Keratinocyte (primary cell): Measurements from ENCODE around the gene METTL8. TPM values are rescaled to one million over a fixed set of nuclear protein-coding genes. Genes with fewer than 3 reads are reported as not detected.

Source experiments
- DNase-seq: peaks from one replicate; pipeline ENCODE4 v3.0.0-alpha.2; 2011; ENCODE audit warnings: low read depth, missing footprints, low spot score
- FAIRE-seq: peaks from 2 replicates; lab custom pipeline; 2011; peaks lifted over from hg19 to GRCh38; lab: Jason Lieb, UNC
- H2AFZ ChIP-seq: 2 replicates; pipeline ENCODE4 v1.6.0; 2012; ENCODE audit warnings: low read length, control low read depth, inconsistent platforms; ENCODE audit not compliant: control insufficient read depth
- H3K27ac ChIP-seq: 2 replicates; pipeline ENCODE4 v1.5.1; 2011; ENCODE audit warnings: low read length; ENCODE audit not compliant: control insufficient read depth, insufficient read depth
- H3K27me3 ChIP-seq: 3 replicates; pipeline ENCODE4 v1.6.0; 2011; ENCODE audit warnings: low read length; ENCODE audit not compliant: control insufficient read depth, insufficient read depth; ENCODE audit errors: extremely low read depth
- H3K36me3 ChIP-seq, 2 experiments: 2 replicates in 1 of 2; 3 replicates in 1 of 2; pipeline ENCODE4 v1.5.1; 2011; ENCODE audit warnings: low read length in 2 of 2, mild to moderate bottlenecking in 1 of 2; ENCODE audit not compliant: control insufficient read depth in 2 of 2, insufficient read depth in 2 of 2; ENCODE audit errors: extremely low read depth in 1 of 2
- H3K4me1 ChIP-seq: 3 replicates; pipeline ENCODE4 v1.5.1; 2011; ENCODE audit warnings: low read length; ENCODE audit not compliant: control insufficient read depth, insufficient read depth; ENCODE audit errors: extremely low read depth
- H3K4me2 ChIP-seq: 3 replicates; pipeline ENCODE4 v1.6.0; 2011; ENCODE audit warnings: low read depth, low read length; ENCODE audit not compliant: control insufficient read depth, insufficient read depth; ENCODE audit errors: extremely low read depth
- H3K4me3 ChIP-seq, 3 experiments: fragments of 200-600 bp in 1 of 3; sonication (generic) in 1 of 3; 2 replicates in 2 of 3; 3 replicates in 1 of 3; pipeline ENCODE4 v1.5.1; 2011 to 2016; ENCODE audit warnings: low read length in 3 of 3, mild to moderate bottlenecking in 3 of 3, control low read depth in 2 of 3, inconsistent platforms in 1 of 3, low read depth in 1 of 3, mixed read lengths in 1 of 3, mixed run types in 1 of 3, moderate library complexity in 1 of 3; ENCODE audit not compliant: control insufficient read depth in 2 of 3, insufficient read depth in 2 of 3; ENCODE audit errors: extremely low read depth in 1 of 3
- H3K79me2 ChIP-seq: 2 replicates; pipeline ENCODE4 v1.6.0; 2012; ENCODE audit warnings: low read length; ENCODE audit not compliant: control insufficient read depth, insufficient read depth
- H3K9ac ChIP-seq: 3 replicates; pipeline ENCODE4 v1.6.0; 2011; ENCODE audit warnings: low read length; ENCODE audit not compliant: control insufficient read depth, insufficient read depth; ENCODE audit errors: extremely low read depth
- H3K9me1 ChIP-seq: 3 replicates; pipeline ENCODE4 v1.6.0; 2011; ENCODE audit warnings: low read length; ENCODE audit not compliant: control insufficient read depth, insufficient read depth; ENCODE audit errors: extremely low read depth
- H3K9me3 ChIP-seq: 2 replicates; pipeline ENCODE4 v1.5.1; 2012; ENCODE audit warnings: low read depth, low read length; ENCODE audit not compliant: control insufficient read depth
- H4K20me1 ChIP-seq: 3 replicates; pipeline ENCODE4 v1.6.0; 2011; ENCODE audit warnings: low read length; ENCODE audit not compliant: control insufficient read depth, insufficient read depth; ENCODE audit errors: extremely low read depth
- EZH2 ChIP-seq: IDR thresholded peaks from one replicate; pipeline ENCODE4 v1.6.1; 2012; ENCODE audit warnings: inconsistent platforms, mild to moderate bottlenecking, low read length, moderate library complexity
- dilution Hi-C: fragments of 300-500 bp; cut with MboI; formaldehyde crosslinking; loops from one replicate; pipeline ENCODE4 v1.7.0; 2020; ENCODE audit warnings: low sequenced_read_pairs; ENCODE audit not compliant: extremely low pct_ligation_motif_present
- polyA plus RNA-seq, 5 experiments: library from polyadenylated mRNA; depleted of rRNA in 3 of 5; stranded (reverse) in 3 of 5; stranded (forward) in 1 of 5; unstranded in 1 of 5; fragments of >200 nt; gene quantifications; 1 replicate in 1 of 5; 2 replicates in 3 of 5; 3 replicates in 1 of 5; pipeline versions ENCODE4 v1.2.1 to v1.2.3, GENCODE V29; 2011 to 2012; ENCODE audit warnings: missing spikeins in 2 of 5, low read depth in 1 of 5, low replicate concordance in 1 of 5
- TF ChIP-seq, protein P1 (sequence below), 3 experiments: IDR thresholded peaks in 1 of 3; conservative IDR thresholded peaks in 1 of 3; optimal IDR thresholded peaks in 1 of 3; 2 replicates in 2 of 3; 3 replicates in 1 of 3; pipeline versions ENCODE3 to v1.5.1; 2011; ENCODE audit warnings: low read length in 3 of 3, mild to moderate bottlenecking in 3 of 3, moderate library complexity in 2 of 3, control low read depth in 1 of 3, inconsistent platforms in 1 of 3; ENCODE audit not compliant: insufficient read depth in 2 of 3; ENCODE audit errors: extremely low read depth in 1 of 3

METTL8 gene
- polyA plus RNA-seq, 1 donor (not counting 4 experiments of a cell fraction or from before 2014, with no cell fraction given) = 81.2 TPM

DNA sequence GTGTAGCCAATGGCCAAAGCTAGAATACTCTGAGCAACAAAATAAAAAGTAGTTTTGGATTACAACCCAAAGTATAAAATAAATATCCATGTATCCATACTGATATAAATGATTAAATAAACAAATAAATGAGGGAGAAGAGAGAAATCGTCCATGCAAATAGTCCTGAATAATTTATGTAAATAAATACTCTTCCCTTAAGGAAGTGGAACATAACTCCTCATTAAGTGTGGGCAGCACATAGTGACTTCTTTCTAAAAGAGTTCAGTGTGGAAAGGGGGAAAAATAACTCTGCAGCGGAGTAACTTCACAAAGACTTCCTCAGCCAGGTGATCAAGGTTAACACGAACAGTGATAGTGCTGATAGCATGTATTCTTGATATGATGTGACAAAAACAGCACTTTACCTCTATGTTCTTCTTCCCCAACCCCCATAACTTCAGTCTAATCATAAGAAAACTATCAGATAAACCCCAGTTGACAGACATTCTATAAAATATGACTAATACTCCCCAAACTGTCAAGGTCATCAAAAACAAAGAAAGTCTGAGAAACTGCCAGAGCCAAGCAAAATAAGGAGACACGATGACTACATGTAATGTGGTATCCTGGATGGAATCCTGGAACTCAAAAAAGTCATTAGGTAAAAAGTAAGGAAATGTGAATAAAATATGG, 30.7 kb downstream of the METTL8 start:
- H3K79me2 ChIP-seq = peaks cover 79% of the 10 kb centered on the region
- dilution Hi-C loops = no loop called here
- H3K4me3 ChIP-seq = no peak overlapping the region
- no peaks in the 10 kb centered on the region for H3K27me3 ChIP-seq
- FAIRE-seq (no peak), DNase-seq (no peak)
- H2AFZ ChIP-seq = no peak overlapping the region
- peaks cover 19% of the 10 kb centered on the region for H3K4me1 ChIP-seq
- H3K9ac ChIP-seq = no peak overlapping the region
- no peaks in the 10 kb centered on the region for H3K9me1 ChIP-seq
- peaks cover 5% of the 10 kb centered on the region for H3K9me3 ChIP-seq
- H3K36me3 ChIP-seq = peaks cover 5 to 9% of the 10 kb centered on the region in 2 experiments
- H3K4me2 ChIP-seq = no peak overlapping the region
- no peak for TF ChIP-seq EZH2
- TF ChIP-seq, protein P1, sequence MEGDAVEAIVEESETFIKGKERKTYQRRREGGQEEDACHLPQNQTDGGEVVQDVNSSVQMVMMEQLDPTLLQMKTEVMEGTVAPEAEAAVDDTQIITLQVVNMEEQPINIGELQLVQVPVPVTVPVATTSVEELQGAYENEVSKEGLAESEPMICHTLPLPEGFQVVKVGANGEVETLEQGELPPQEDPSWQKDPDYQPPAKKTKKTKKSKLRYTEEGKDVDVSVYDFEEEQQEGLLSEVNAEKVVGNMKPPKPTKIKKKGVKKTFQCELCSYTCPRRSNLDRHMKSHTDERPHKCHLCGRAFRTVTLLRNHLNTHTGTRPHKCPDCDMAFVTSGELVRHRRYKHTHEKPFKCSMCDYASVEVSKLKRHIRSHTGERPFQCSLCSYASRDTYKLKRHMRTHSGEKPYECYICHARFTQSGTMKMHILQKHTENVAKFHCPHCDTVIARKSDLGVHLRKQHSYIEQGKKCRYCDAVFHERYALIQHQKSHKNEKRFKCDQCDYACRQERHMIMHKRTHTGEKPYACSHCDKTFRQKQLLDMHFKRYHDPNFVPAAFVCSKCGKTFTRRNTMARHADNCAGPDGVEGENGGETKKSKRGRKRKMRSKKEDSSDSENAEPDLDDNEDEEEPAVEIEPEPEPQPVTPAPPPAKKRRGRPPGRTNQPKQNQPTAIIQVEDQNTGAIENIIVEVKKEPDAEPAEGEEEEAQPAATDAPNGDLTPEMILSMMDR (optimal IDR thresholded peaks at IDR 0.05 in 1 of 3, IDR thresholded peaks at IDR 0.05 in 1 of 3, conservative IDR thresholded peaks at IDR 0.05 in 1 of 3; ENCODE audit: extremely low read depth in 1 of 3, insufficient read depth in 2 of 3, low read length in 3 of 3) = no peak
- H3K27ac ChIP-seq = no peak overlapping the region
- H4K20me1 ChIP-seq = no peaks in the 10 kb centered on the region

DNA sequence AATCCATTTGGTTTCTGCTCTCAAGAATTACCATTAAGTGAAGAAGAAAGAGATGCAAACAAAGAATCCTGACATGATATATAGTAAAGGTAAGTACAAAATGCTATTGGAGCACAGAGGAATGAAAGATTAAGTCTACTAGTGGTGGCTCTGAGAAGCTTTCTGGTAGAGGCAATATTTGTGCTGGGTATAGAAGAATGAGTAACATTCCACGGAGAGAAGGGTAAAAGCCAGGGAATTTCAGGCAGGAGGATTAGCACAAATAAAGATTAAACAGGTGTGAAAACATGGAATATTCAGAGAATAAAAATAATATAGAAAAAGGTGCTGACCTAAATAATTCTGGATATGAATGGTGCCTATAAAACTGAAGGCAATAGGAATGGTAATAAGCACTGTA, 31.8 kb downstream of the METTL8 start:
- H2AFZ ChIP-seq = no peak overlapping the region
- H3K4me1 ChIP-seq = peaks cover 19% of the 10 kb centered on the region
- no peaks in the 10 kb centered on the region for H3K27me3 ChIP-seq
- H3K9me3 ChIP-seq = peaks cover 5% of the 10 kb centered on the region
- DNase-seq = no peak
- FAIRE-seq = no peak
- H3K9ac ChIP-seq = no peak overlapping the region
- no peaks in the 10 kb centered on the region for H4K20me1 ChIP-seq
- peaks cover 77% of the 10 kb centered on the region for H3K79me2 ChIP-seq
- no peak overlapping the region for H3K4me3 ChIP-seq
- no peak overlapping the region for H3K27ac ChIP-seq
- dilution Hi-C loops = no loop called here
- H3K9me1 ChIP-seq = no peaks in the 10 kb centered on the region
- H3K36me3 ChIP-seq = peaks cover 2 to 4% of the 10 kb centered on the region in 2 experiments
- TF ChIP-seq, protein P1 (optimal IDR thresholded peaks at IDR 0.05 in 1 of 3, IDR thresholded peaks at IDR 0.05 in 1 of 3, conservative IDR thresholded peaks at IDR 0.05 in 1 of 3; ENCODE audit: extremely low read depth in 1 of 3, insufficient read depth in 2 of 3, low read length in 3 of 3) = no peak
- TF ChIP-seq EZH2 = no peak
- no peak overlapping the region for H3K4me2 ChIP-seq
